ENCODE data around the gene CYLD.

GRCh38 chr16:50709980-50710379, 31.9 kb upstream of the CYLD start:
- TF ChIP-seq EZH2phosphoT487 (IDR thresholded peaks at IDR 0.05; ENCODE audit: borderline replicate concordance, low read depth, low read length), result no peak
- no peak for TF ChIP-seq CTCF (conservative IDR thresholded peaks at IDR 0.05; ENCODE audit: low read length)
